HepG2 (cell line): ENCODE measurements around the gene GPBAR1. TPM values are rescaled to one million over a fixed set of nuclear protein-coding genes. Genes with fewer than 3 reads are reported as not detected.

Experiments used
- HOXA5 ChIP-seq: sonication (generic); formaldehyde crosslinking; IDR thresholded peaks from 2 replicates; pipeline ENCODE4 v1.4.0; 2020; ENCODE audit warnings: missing genetic modification reagents
- NFIC ChIP-seq: IDR thresholded peaks from 2 replicates; pipeline ENCODE4 v1.6.1; 2012; ENCODE audit warnings: mild to moderate bottlenecking, low read length, inconsistent platforms
- PAF1 ChIP-seq: IDR thresholded peaks from 2 replicates; pipeline ENCODE4 v1.6.1; 2016; ENCODE audit warnings: missing genetic modification reagents, missing compliant biosample characterization
- RBM22 ChIP-seq: fragments of 200-400 bp; formaldehyde crosslinking; optimal IDR thresholded peaks from 2 replicates; pipeline ENCODE3; 2017; ENCODE audit warnings: mild to moderate bottlenecking, low read length, moderate library complexity
- REL ChIP-seq: sonication (generic); formaldehyde crosslinking; conservative IDR thresholded peaks from 2 replicates; pipeline ENCODE4 v1.8.0; 2022; ENCODE audit warnings: mild to moderate bottlenecking, missing genetic modification reagents, moderate library complexity
- REPIN1 ChIP-seq: sonication (generic); formaldehyde crosslinking; IDR thresholded peaks from 2 replicates; pipeline ENCODE4 v1.8.0; 2022; ENCODE audit warnings: missing genetic modification reagents, low read depth, mild to moderate bottlenecking, borderline replicate concordance
- RFXAP ChIP-seq: sonication (generic); formaldehyde crosslinking; IDR thresholded peaks from 2 replicates; pipeline ENCODE4 v1.4.0; 2020; ENCODE audit warnings: missing genetic modification reagents, borderline replicate concordance
- SETDB1 ChIP-seq: sonication (generic); formaldehyde crosslinking; IDR thresholded peaks from 2 replicates; pipeline ENCODE4 v1.5.1; 2020; ENCODE audit warnings: missing genetic modification reagents, mild to moderate bottlenecking, borderline replicate concordance
- XBP1 ChIP-seq: sonication (generic); formaldehyde crosslinking; IDR thresholded peaks from 2 replicates; pipeline ENCODE4 v1.5.0; 2020; ENCODE audit warnings: missing genetic modification reagents
- ZMAT3 ChIP-seq: sonication (generic); formaldehyde crosslinking; conservative IDR thresholded peaks from 2 replicates; pipeline ENCODE4 v1.7.0; 2021; ENCODE audit warnings: missing genetic modification reagents
- ZNF17 ChIP-seq: sonication (generic); formaldehyde crosslinking; IDR thresholded peaks from 2 replicates; pipeline ENCODE4 v1.5.0; 2020; ENCODE audit warnings: mild to moderate bottlenecking, missing genetic modification reagents
- ZNF33B ChIP-seq: sonication (generic); formaldehyde crosslinking; IDR thresholded peaks from 2 replicates; pipeline ENCODE4 v1.5.1; 2020; ENCODE audit warnings: mild to moderate bottlenecking, missing genetic modification reagents
- ZNF430 ChIP-seq: sonication (generic); formaldehyde crosslinking; IDR thresholded peaks from 2 replicates; pipeline ENCODE4 v1.9.0; 2021; ENCODE audit warnings: mild to moderate bottlenecking, missing genetic modification reagents
- ZNF441 ChIP-seq: sonication (generic); formaldehyde crosslinking; IDR thresholded peaks from 2 replicates; pipeline ENCODE4 v1.7.0; 2021; ENCODE audit warnings: missing genetic modification reagents, borderline replicate concordance
- ZNF468 ChIP-seq: sonication (generic); formaldehyde crosslinking; IDR thresholded peaks from 2 replicates; pipeline ENCODE4 v1.8.0; 2022; ENCODE audit warnings: mild to moderate bottlenecking, moderate library complexity, missing genetic modification reagents
- ZNF878 ChIP-seq: sonication (generic); formaldehyde crosslinking; IDR thresholded peaks from 2 replicates; pipeline ENCODE4 v1.8.1; 2023; ENCODE audit warnings: mild to moderate bottlenecking, missing genetic modification reagents, moderate library complexity
- polyA plus RNA-seq, 8 experiments: library from polyadenylated mRNA; depleted of rRNA in 3 of 8; stranded (reverse) in 7 of 8; unstranded in 1 of 8; fragments of >200 nt; fragmentation: Illumina TruSeq in 4 of 8; extraction: Trizol in 4 of 8; gene quantifications; 2 replicates each; pipeline versions ENCODE4 v1.2.1 to v1.2.3, GENCODE V29; 2011 to 2016; ENCODE audit warnings: low read depth in 4 of 8, missing spikeins in 1 of 8, mixed read lengths in 1 of 8; ENCODE audit not compliant: insufficient read depth in 1 of 8
- total RNA-seq, 5 experiments: library from RNA; depleted of rRNA; stranded (reverse); fragments of >200 nt; fragmentation: Illumina TruSeq; extraction: Trizol; gene quantifications; 2 replicates each; pipeline ENCODE4 v1.2.3, GENCODE V29; 2016; ENCODE audit warnings: low read depth in 1 of 5
- TF ChIP-seq, protein P1 (sequence below): sonication (generic); formaldehyde crosslinking; IDR thresholded peaks from 2 replicates; pipeline ENCODE4 v1.4.0; 2020; ENCODE audit warnings: missing genetic modification reagents
- TF ChIP-seq, protein P2 (sequence below): sonication (generic); formaldehyde crosslinking; IDR thresholded peaks from 2 replicates; pipeline ENCODE4 v1.5.0; 2020; ENCODE audit warnings: mild to moderate bottlenecking, missing genetic modification reagents
- TF ChIP-seq, protein P3 (sequence below): sonication (generic); formaldehyde crosslinking; IDR thresholded peaks from 2 replicates; pipeline ENCODE4 v1.4.0; 2020; ENCODE audit warnings: low read depth, missing genetic modification reagents
- TF ChIP-seq, protein P4 (sequence below), 2 experiments: sonication (generic) in 1 of 2; formaldehyde crosslinking in 1 of 2; IDR thresholded peaks; 2 replicates each; pipeline versions ENCODE4 v1.4.0 to v1.6.1; 2018 to 2020; ENCODE audit warnings: missing genetic modification reagents in 2 of 2, borderline replicate concordance in 1 of 2, low read depth in 1 of 2, mild to moderate bottlenecking in 1 of 2, missing biosample characterization in 1 of 2

The GPBAR1 gene
- total and polyA plus RNA-seq, 2 of the 13 experiments (the other 11 are each of a cell fraction or from before 2014, with no cell fraction given): 0.05 to 0.09 TPM

DNA sequence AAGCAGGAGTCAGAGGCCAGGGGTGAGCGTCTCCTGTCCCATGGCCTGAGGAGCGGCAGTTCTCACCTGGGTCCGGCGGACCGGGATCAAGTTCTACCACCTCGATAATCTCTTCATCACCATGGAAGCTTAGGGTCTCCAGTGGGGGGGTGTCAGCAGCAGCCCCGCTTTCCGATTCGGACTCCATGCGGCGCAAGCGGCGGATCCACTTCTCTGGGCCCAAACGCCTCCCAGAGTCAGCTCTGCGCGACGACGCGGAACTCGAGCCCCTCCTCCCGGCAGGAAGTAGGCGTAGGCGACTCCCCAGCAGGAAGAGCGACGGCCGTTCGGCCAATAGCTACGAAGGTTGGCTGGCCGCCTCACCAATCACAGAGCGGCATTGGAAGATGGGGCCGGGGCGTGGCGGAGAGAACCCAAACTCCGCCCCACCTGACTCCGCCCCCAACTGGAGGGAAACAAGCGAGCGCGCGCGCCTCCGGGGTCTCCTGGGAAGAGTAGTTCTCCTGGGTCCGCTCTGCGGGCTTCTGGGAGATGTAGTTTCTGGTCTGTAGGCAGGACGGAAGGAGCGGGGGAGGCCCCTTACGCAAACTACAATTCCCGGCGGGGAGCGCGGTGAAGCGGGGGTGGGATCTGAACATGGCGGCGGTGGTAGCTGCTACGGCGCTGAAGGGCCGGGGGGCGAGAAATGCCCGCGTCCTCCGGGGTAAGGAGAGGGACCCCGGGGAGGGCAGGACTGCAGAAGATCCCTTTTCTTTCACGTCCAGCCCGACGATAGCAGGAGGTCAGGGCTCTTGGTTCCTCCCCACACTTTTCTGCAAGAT is 9.3 kb downstream of the GPBAR1 start, which contains the start of the genes AAMP and PNKD (continued):
- TF ChIP-seq, protein P1, sequence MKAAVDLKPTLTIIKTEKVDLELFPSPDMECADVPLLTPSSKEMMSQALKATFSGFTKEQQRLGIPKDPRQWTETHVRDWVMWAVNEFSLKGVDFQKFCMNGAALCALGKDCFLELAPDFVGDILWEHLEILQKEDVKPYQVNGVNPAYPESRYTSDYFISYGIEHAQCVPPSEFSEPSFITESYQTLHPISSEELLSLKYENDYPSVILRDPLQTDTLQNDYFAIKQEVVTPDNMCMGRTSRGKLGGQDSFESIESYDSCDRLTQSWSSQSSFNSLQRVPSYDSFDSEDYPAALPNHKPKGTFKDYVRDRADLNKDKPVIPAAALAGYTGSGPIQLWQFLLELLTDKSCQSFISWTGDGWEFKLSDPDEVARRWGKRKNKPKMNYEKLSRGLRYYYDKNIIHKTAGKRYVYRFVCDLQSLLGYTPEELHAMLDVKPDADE (CRISPR knock-in tag): no peak
- TF ChIP-seq, protein P2, sequence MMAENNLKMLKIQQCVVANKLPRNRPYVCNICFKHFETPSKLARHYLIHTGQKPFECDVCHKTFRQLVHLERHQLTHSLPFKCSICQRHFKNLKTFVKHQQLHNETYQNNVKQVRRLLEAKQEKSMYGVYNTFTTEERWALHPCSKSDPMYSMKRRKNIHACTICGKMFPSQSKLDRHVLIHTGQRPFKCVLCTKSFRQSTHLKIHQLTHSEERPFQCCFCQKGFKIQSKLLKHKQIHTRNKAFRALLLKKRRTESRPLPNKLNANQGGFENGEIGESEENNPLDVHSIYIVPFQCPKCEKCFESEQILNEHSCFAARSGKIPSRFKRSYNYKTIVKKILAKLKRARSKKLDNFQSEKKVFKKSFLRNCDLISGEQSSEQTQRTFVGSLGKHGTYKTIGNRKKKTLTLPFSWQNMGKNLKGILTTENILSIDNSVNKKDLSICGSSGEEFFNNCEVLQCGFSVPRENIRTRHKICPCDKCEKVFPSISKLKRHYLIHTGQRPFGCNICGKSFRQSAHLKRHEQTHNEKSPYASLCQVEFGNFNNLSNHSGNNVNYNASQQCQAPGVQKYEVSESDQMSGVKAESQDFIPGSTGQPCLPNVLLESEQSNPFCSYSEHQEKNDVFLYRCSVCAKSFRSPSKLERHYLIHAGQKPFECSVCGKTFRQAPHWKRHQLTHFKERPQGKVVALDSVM (CRISPR knock-in tag): peak; percentile 40; the same call in 1 of the 2 replicates
- TF ChIP-seq RFXAP (CRISPR knock-in tag) (peak; percentile 81; the same call in 1 of the 2 replicates), ZNF17 (CRISPR knock-in tag) (no peak), RBM22 (no peak), PAF1 (no peak), REPIN1 (peak; percentile 27), NFIC (no peak), ZNF441 (CRISPR knock-in tag) (no peak), ZNF878 (CRISPR knock-in tag) (no peak), REL (CRISPR knock-in tag) (no peak), ZNF468 (CRISPR knock-in tag) (no peak), ZMAT3 (CRISPR knock-in tag) (peak; percentile 35; the same call in 1 of the 2 replicates), ZNF430 (CRISPR knock-in tag) (peak; percentile 95), HOXA5 (CRISPR knock-in tag) (peak; percentile 83; the same call in 1 of the 2 replicates), SETDB1 (CRISPR knock-in tag) (no peak), ZNF33B (CRISPR knock-in tag) (0 out of 2 replicates have a peak, but pooled peaks have one; percentile 3), XBP1 (CRISPR knock-in tag) (peak; percentile 81; the same call in 1 of the 2 replicates)
- TF ChIP-seq, protein P3, sequence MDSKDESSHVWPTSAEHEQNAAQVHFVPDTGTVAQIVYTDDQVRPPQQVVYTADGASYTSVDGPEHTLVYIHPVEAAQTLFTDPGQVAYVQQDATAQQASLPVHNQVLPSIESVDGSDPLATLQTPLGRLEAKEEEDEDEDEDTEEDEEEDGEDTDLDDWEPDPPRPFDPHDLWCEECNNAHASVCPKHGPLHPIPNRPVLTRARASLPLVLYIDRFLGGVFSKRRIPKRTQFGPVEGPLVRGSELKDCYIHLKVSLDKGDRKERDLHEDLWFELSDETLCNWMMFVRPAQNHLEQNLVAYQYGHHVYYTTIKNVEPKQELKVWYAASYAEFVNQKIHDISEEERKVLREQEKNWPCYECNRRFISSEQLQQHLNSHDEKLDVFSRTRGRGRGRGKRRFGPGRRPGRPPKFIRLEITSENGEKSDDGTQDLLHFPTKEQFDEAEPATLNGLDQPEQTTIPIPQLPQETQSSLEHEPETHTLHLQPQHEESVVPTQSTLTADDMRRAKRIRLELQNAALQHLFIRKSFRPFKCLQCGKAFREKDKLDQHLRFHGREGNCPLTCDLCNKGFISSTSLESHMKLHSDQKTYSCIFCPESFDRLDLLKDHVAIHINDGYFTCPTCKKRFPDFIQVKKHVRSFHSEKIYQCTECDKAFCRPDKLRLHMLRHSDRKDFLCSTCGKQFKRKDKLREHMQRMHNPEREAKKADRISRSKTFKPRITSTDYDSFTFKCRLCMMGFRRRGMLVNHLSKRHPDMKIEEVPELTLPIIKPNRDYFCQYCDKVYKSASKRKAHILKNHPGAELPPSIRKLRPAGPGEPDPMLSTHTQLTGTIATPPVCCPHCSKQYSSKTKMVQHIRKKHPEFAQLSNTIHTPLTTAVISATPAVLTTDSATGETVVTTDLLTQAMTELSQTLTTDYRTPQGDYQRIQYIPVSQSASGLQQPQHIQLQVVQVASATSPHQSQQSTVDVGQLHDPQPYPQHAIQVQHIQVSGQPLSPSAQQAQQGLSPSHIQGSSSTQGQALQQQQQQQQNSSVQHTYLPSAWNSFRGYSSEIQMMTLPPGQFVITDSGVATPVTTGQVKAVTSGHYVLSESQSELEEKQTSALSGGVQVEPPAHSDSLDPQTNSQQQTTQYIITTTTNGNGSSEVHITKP (CRISPR knock-in tag): peak; percentile 73; the same call in 1 of the 2 replicates
- TF ChIP-seq, protein P4, sequence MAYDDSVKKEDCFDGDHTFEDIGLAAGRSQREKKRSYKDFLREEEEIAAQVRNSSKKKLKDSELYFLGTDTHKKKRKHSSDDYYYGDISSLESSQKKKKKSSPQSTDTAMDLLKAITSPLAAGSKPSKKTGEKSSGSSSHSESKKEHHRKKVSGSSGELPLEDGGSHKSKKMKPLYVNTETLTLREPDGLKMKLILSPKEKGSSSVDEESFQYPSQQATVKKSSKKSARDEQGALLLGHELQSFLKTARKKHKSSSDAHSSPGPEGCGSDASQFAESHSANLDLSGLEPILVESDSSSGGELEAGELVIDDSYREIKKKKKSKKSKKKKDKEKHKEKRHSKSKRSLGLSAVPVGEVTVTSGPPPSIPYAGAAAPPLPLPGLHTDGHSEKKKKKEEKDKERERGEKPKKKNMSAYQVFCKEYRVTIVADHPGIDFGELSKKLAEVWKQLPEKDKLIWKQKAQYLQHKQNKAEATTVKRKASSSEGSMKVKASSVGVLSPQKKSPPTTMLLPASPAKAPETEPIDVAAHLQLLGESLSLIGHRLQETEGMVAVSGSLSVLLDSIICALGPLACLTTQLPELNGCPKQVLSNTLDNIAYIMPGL (CRISPR knock-in tag; IDR thresholded peaks at IDR 0.05; ENCODE audit: borderline replicate concordance in 1 of 2, low read depth in 1 of 2): peak; percentile 13 to 86; a peak in 3 of 4 replicates
